ENCODE data around the gene ANKH. TPM values are rescaled to one million over a fixed set of nuclear protein-coding genes. Genes with fewer than 3 reads are reported as not detected.
"Not testable (repeated sequence)": the region's sequence is repeated elsewhere in the genome, so short reads cannot be mapped to it uniquely, and the experiment has no call there.

Gene ANKH
- total RNA-seq, 2 donors from 2014 or later = 76.5 to 106 TPM

GRCh38 chr5:14809369-14810155, 62.0 kb downstream of the ANKH start:
- no peak for TF ChIP-seq POLR2A (IDR thresholded peaks at IDR 0.05)
- TF ChIP-seq POLR2AphosphoS5 (IDR thresholded peaks at IDR 0.05) = no peak
- no peak for TF ChIP-seq CTCF (IDR thresholded peaks at IDR 0.05)
- 73% methylated on average over 11 of the region's 11 CpGs for WGBS

DNA sequence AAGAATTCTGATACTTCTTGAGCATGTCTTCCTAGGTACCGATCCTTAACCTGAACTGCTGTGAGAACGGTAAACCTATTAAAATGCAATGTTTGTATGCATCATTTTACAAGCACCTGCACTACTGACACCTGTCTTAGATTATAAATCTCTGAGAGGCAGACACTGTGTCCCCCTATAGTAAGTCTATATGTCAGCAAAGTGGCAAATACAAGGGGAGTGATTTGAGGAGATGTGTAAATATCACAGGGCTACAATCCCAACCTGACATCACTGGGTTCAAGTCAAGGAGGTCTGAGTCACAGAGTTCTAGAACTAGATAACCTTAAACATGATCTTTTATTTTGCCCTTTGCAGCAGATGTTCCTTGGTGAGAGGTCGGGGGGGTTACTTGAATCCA, 64.1 kb downstream of the ANKH start:
- Histone ChIP-seq H3K36me3 (no peaks in the 10 kb centered on the region), H3K27me3 (replicated peaks; ENCODE audit: insufficient read depth) (no peaks in the 10 kb centered on the region), H3K4me3 (no peak overlapping the region), H3K27ac (peak overlapping the region; percentile 65 to 72), H3K9me3 (no peaks in the 10 kb centered on the region), H3K4me1 (replicated peaks) (peaks cover 3% of the 10 kb centered on the region)
- TF ChIP-seq POLR2AphosphoS5 (IDR thresholded peaks at IDR 0.05) (peak; percentile 54), CTCF (IDR thresholded peaks at IDR 0.05) (no peak)
- WGBS = 69% methylated on average over 3 of the region's 3 CpGs
- intact Hi-C loops (cut with DNase I) = no loop called here
- DNase-seq (ENCODE audit: low spot score) = no peak

More at GRCh38 chr5:14809369-14810155, 62.0 kb downstream of the ANKH start:
- peaks cover 3% of the 10 kb centered on the region for H3K4me1 ChIP-seq (replicated peaks)
- H3K36me3 ChIP-seq = no peaks in the 10 kb centered on the region
- H3K9me3 ChIP-seq = no peaks in the 10 kb centered on the region
- no peaks in the 10 kb centered on the region for H3K27me3 ChIP-seq (replicated peaks; ENCODE audit: insufficient read depth)
- DNase-seq (ENCODE audit: low spot score) = no peak
- H3K27ac ChIP-seq = peak overlapping the region; percentile 11 to 49
- intact Hi-C loops (cut with DNase I) = no loop called here
- no peak overlapping the region for H3K4me3 ChIP-seq

- H3K36me3 ChIP-seq = no peaks in the 10 kb centered on the region
- no peak overlapping the region for H3K4me3 ChIP-seq
- H3K4me1 ChIP-seq (replicated peaks) = peaks cover 3% of the 10 kb centered on the region
- no peaks in the 10 kb centered on the region for H3K9me3 ChIP-seq
- intact Hi-C loops (cut with DNase I) = no loop called here
- no peaks in the 10 kb centered on the region for H3K27me3 ChIP-seq (replicated peaks; ENCODE audit: insufficient read depth)
- DNase-seq (ENCODE audit: low spot score) = peak; percentile 40
- TF ChIP-seq POLR2A (IDR thresholded peaks at IDR 0.05) (no peak), POLR2AphosphoS5 (IDR thresholded peaks at IDR 0.05) (peak; percentile 75)
- WGBS = 37% methylated on average over 7 of the region's 7 CpGs
- H3K27ac ChIP-seq = peak overlapping the region; percentile 35 to 72
These were observed 65.1 kb downstream of the ANKH start for GRCh38 chr5:14806456-14806855.

GRCh38 chr5:14802541-14802940, 69.0 kb downstream of the ANKH start:
- no peaks in the 10 kb centered on the region for H3K36me3 ChIP-seq
- no peaks in the 10 kb centered on the region for H3K27me3 ChIP-seq (replicated peaks; ENCODE audit: insufficient read depth)
- H3K4me1 ChIP-seq (replicated peaks) = no peaks in the 10 kb centered on the region
- TF ChIP-seq POLR2AphosphoS5 (IDR thresholded peaks at IDR 0.05) (no peak), POLR2A (IDR thresholded peaks at IDR 0.05) (no peak), CTCF (IDR thresholded peaks at IDR 0.05) (no peak)
- WGBS = 95% methylated on average over 3 of the region's 3 CpGs
- H3K4me3 ChIP-seq = no peak overlapping the region
- H3K9me3 ChIP-seq = no peaks in the 10 kb centered on the region
- intact Hi-C loops (cut with DNase I) = no loop called here
- no peak for DNase-seq (ENCODE audit: low spot score)
- H3K27ac ChIP-seq = no peak overlapping the region

DNA sequence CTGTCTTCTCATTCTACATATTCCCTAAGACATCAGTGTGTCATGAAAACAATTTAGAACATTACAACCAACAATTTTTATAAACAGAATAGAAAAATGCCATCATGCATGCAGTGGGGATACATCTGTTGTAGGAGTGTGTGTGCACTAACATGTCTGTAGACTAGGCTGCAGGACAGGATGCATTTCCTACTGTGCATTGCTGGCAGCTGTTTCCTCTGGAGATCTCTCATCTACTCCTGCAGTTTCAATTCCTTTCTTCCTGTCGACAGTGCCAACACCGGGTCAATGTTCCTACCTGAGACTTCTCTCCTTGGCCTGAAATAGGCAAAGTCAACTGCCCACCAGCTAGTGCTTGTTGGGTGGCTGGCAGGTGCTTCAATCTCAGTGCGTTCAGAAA, 69.8 kb downstream of the ANKH start:
- H3K4me3 ChIP-seq = no peak overlapping the region
- H3K9me3 ChIP-seq = no peaks in the 10 kb centered on the region
- H3K4me1 ChIP-seq (replicated peaks) = no peaks in the 10 kb centered on the region
- intact Hi-C loops (cut with DNase I) = no loop called here
- no peaks in the 10 kb centered on the region for H3K36me3 ChIP-seq
- WGBS = 89% methylated on average over 3 of the region's 3 CpGs
- no peaks in the 10 kb centered on the region for H3K27me3 ChIP-seq (replicated peaks; ENCODE audit: insufficient read depth)
- DNase-seq (ENCODE audit: low spot score) = no peak
- no peak for TF ChIP-seq POLR2A (IDR thresholded peaks at IDR 0.05)
- no peak for TF ChIP-seq CTCF (IDR thresholded peaks at IDR 0.05)
- TF ChIP-seq POLR2AphosphoS5 (IDR thresholded peaks at IDR 0.05) = no peak
- no peak overlapping the region for H3K27ac ChIP-seq

GRCh38 chr5:14797385-14797784, 74.2 kb downstream of the ANKH start:
- H3K4me3 ChIP-seq; H3K4me1 ChIP-seq (replicated peaks); H3K27me3 ChIP-seq (replicated peaks; ENCODE audit: insufficient read depth); H3K36me3 ChIP-seq; H3K27ac ChIP-seq; H3K9me3 ChIP-seq; intact Hi-C loops (cut with DNase I); DNase-seq (ENCODE audit: low spot score): not testable (repeated sequence)
- whole genome bisulfite sequencing = 93% methylated on average over 4 of the region's 4 CpGs

Data from prostate gland (tissue), 2 donors.